Fibroblast of lung (primary cell): ENCODE measurements around the gene CRYBG1.

ENCODE experiments used
- CTCF ChIP-seq, 2 donors: IDR thresholded peaks in 1 of 2; conservative IDR thresholded peaks in 1 of 2; 1 replicate in 1 of 2; 2 replicates in 1 of 2; pipeline ENCODE4 v1.5.1; 2011 to 2012; ENCODE audit warnings: low read length in 2 of 2, control low read depth in 1 of 2, inconsistent platforms in 1 of 2, low read depth in 1 of 2, mild to moderate bottlenecking in 1 of 2
- EZH2 ChIP-seq: IDR thresholded peaks from 2 replicates; pipeline ENCODE4 v1.5.1; 2012; ENCODE audit warnings: low read length, control low read depth, mild to moderate bottlenecking; ENCODE audit errors: missing control alignments

- TF ChIP-seq CTCF (conservative IDR thresholded peaks at IDR 0.05 in 1 of 2, IDR thresholded peaks at IDR 0.05 in 1 of 2; ENCODE audit: low read depth in 1 of 2, low read length in 2 of 2) (no peak), EZH2 (no peak)
These were observed 208.9 kb downstream of the CRYBG1 start for GRCh38 chr6:106569428-106569827.
